GM18498 (cell line): Measurements from ENCODE around the gene CDC6.
A peak's percentile ranks its signal among the peaks of the same experiment; 100 is the strongest.

Source experiments
- ATAC-seq: cut with Tn5 transposase; IDR thresholded peaks from one replicate; pipeline ENCODE4 v1.9.1; 2021; ENCODE audit warnings: mild to moderate bottlenecking, moderate library complexity; ENCODE audit not compliant: unreplicated experiment

The CDC6 gene, protein sequence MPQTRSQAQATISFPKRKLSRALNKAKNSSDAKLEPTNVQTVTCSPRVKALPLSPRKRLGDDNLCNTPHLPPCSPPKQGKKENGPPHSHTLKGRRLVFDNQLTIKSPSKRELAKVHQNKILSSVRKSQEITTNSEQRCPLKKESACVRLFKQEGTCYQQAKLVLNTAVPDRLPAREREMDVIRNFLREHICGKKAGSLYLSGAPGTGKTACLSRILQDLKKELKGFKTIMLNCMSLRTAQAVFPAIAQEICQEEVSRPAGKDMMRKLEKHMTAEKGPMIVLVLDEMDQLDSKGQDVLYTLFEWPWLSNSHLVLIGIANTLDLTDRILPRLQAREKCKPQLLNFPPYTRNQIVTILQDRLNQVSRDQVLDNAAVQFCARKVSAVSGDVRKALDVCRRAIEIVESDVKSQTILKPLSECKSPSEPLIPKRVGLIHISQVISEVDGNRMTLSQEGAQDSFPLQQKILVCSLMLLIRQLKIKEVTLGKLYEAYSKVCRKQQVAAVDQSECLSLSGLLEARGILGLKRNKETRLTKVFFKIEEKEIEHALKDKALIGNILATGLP

DNA sequence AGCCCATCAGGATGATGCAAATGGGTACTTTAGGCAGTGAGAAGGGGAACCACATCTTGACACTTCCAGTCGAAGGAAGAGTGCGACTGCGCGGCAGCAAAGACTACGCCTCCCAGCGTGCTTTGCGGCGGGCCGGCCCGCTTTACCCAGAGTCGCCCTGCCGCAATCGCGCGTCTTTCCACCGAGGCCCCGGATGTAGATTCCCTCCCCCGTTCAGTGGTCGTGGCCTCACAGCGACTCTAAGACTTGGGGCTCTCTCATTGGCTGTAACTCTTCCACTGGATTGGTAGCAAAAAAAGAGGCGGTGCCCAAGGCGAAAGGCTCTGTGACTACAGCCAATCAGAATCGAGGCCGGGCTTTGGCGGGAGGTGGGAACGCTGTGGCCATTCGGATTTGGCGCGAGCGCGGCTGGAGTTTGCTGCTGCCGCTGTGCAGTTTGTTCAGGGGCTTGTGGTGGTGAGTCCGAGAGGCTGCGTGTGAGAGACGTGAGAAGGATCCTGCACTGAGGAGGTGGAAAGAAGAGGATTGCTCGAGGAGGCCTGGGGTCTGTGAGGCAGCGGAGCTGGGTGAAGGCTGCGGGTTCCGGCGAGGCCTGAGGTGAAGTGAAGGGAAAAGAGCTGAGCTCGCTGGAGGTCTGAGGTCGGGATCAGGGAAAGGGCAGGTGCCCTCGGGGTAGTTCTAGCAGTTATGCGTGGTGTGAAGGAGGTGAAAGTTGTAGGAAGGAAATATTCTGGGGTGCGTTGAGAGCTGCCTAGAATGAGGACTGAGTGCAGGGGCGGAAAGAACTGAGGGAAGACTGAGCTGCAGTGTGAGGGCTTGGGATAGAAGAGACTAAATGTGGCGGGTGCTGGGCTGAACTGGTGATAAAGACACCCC, at the start of gene CDC6:
CDC6 (plus strand) TSS at position 386 of the 876 bp plus-strand sequence. CDS start 1,542 bp downstream, outside the sequence.
- ATAC-seq, result peak; percentile 92

DNA sequence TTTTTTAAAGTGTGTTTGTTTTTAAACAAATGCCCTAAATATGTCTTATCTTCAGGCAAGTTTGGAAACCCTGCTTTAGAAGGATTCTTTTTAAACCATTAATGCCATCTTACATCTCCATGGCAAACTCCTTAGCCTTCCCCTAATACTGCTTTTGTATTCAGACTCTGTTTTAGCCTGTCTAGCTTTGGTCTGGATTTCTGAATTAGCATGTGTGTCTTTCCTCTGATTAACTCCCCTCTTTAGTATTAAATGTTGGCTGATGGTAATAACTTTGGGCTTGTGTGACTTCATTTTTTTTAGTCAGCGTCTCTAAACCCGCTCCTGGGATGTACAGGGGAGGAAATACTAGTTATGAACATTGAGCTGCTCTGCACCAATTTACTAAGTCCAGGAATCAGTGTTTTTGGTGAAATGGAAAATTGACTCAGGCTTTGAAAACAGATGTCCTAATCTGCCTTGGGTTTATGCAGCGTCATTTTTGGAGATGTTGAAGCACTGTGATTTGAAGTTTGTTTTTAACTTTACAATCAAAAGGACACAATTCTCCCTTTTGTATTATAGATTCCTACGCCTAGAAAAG, 46.3 kb upstream of the CDC6 start:
- ATAC-seq, result no peak

DNA sequence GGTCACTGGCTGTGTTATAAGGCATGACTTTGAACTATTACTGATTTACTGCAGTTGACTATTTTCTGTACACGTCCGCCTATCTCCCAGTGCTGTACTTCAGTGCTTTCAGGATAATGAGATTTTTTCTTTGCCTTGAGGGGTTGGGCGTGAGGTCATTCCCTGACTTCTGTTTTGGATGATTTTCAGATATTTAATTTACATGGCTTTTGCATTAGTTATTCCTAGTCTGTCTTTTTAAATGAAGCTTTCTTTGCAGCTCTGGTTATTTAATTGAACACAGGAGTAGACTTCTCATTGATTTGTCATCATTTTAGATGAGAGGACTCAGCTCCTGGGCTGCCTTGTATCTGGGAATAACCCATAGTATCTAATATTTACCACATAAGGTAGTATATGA, 44.9 kb upstream of the CDC6 start:
- no peak for ATAC-seq

DNA sequence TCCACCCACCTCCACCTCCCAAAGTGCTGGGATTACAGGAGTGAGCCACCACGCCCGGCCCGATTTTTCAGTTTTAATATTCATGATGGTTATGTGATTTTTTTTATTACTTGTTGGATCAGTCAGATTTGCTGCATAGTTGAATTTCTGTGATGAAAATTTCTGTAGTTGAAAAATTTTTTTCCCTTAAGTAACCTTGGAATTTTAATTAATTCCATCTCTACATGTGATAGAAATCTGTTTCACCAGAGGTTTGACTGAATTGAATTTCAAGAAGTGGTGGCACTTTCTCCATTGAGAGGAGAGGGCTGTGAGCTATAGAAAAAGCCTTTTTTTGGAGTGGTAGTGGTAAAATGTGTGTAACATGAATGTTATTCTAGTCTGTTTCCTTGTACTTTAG, 43.9 kb upstream of the CDC6 start:
- no peak for ATAC-seq

DNA sequence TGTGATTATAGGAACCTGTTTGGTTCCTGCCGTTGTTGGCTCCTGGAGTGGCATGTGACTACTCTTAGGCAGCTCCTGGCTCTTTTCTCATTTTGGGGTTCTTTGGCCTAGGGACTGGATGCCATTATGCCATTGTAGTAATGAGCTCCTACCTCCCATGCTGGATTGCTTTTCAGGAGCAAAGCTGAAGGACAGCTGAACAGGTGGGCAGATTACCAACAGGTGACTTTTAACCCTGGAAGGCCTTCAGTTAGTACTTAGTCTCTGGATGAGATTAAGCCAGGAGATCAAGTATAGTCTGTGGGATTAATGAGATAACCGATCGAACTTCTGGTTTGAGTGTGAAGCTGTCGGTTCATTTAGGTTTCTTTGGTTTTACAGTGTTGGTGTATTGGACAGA, 43.4 kb upstream of the CDC6 start:
- ATAC-seq, result no peak

DNA sequence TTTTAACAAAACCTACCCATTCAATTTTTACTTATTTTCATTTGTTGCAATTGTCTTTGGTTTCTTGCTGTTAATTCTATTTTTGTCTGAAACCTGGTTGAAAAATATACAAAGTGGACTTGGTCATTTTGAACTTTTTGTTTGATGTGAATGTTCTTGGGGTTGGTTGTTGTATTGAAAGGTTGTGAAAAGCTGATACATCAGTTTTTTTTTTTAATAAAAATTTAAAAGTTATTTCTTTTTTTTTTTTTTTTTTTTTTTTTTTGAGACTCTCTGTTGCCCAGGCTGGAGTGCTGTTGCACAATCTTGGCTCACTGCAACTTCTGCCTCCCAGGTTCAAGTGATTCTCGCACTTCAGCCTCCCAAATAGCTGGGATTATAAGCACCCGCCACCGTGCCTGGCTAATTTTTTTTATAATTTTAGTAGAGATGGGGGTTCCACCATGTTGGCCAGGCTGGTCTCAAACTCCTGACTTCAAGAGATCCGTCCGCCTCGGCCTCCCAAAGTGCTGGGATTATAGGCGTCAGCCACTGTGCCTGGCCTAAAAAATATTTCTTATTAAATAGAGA, 39.7 kb upstream of the CDC6 start:
- no peak for ATAC-seq

DNA sequence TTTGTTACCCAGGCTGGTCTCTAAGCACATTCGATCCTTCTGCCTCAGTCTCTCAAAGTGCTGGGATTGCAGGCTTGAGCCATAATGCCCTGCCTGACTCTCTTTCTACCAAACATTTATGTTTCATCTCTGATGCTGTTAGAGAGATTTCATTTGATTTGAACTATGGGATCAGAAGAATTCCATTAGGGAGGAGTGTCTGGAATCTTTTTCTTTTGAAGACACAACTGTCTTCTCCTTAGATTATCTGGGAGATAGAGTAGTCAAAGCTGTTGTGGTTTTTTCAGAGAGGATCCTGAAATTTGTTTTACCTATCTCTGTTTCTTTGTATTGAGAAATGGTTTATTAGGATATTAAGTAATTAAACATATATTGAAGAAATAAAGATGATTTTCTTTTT, 39.2 kb upstream of the CDC6 start:
- no peak for ATAC-seq

DNA sequence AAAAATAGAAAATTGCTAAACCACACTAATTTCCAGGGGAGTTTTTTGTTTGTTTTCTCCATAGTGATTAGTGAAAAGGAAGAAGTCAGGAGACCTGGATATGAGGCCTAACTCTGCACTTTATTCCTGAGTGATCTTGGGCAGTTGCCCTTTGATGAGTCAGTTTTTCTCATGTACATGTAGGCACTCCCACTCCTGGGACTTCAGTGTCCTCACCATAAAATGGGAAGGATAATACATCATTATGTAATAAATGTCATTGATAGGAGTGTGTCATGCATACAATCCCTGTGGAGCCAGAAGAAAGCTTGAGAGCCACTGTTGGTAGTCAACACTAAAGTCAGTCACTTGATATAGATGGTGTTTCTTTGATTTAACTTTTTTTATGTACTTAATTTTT, 36.1 kb upstream of the CDC6 start:
- no peak for ATAC-seq

DNA sequence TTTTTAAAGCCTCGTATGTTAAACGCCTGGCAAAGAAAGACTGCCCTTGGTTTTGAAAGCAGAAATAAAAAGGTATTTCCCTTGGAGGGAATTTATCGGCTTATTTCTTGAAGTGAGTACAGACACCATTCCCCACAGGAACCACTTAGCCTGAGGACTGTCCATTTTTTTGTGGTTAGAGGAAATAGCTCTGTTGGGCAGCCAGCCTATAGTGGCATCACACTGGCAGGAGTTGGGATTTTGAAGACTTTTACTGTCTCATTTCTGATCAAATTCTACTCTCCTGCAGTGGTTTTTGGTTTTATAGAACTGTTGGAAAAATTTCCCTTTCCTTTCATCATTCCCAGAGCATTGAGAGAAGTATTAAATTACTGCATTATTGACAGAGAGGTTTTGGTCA, 34.1 kb upstream of the CDC6 start:
- no peak for ATAC-seq

DNA sequence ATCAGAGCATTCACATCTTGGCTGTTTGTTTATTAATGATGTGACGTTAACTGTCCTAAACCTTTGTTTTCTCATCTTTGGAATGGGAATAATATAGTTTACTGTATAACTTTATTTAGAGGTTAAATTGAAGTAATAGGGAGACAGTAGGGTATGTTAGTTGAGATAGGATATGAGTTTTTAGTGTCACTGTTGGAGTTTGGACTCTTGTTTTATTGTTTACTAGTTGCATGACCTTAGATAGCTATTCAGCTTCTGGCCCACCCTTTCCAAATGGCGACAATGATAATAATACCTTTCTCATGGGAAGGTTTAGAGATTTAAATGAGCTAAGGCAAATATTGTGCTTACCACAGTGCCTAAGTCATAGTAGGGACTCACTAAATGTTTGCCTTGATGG, 28.2 kb upstream of the CDC6 start:
- no peak for ATAC-seq

DNA sequence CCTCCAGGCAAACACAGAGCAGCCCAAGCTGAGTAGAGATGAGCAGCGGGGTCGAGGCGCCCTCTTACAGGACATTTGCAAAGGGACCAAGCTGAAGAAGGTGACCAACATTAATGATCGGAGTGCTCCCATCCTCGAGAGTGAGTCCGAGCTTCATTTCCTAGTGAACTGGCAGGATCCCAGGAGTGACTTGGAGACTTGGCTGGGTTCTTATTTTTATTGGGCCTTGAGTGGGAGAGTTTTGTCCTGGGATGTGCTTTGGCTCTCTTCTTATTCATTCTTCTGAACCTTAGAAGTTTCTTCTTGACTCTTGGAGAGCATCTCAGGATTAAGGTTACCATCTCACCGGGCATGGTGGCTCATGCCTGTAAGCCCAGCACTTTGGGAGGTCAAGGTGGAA, 27.2 kb upstream of the CDC6 start:
- ATAC-seq, result no peak

DNA sequence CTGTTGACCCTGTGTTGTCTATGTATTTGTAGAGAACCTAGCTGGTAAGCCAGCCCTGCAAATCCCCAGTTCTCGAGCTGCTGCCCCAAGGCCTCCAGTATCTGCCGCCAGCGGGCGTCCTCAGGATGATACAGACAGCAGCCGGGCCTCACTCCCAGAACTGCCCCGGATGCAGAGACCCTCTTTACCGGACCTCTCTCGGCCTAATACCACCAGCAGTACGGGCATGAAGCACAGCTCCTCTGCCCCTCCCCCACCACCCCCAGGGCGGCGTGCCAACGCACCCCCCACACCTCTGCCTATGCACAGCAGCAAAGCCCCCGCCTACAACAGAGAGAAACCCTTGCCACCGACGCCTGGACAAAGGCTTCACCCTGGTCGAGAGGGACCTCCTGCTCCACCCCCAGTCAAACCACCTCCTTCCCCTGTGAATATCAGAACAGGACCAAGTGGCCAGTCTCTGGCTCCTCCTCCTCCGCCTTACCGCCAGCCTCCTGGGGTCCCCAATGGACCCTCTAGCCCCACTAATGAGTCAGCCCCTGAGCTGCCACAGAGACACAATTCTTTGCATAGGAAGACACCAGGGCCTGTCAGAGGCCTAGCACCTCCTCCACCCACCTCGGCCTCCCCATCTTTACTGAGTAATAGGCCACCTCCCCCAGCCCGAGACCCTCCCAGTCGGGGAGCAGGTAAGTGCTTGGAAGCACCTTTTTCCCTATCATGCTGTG, 23.1 kb upstream of the CDC6 start:
- no peak for ATAC-seq

DNA sequence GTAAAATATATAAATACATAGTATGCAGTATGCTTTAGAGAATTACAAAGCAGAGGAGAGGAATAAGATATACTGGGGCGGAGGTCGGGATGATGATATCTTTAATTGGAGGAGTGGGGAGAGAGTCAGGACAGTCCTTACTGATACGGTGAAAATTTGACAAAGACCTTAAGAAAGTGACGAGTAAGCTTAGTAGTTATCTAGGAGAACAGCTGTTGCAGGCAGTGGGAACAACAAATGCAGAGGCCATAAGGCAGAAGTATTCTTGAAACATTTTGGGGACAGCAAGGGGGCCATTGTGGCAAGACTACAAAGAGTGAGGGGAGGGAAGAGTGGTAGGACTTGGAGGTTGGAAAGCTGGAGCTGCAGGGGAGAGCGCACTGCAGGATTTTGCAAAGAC, 22.3 kb upstream of the CDC6 start:
- ATAC-seq, result no peak

DNA sequence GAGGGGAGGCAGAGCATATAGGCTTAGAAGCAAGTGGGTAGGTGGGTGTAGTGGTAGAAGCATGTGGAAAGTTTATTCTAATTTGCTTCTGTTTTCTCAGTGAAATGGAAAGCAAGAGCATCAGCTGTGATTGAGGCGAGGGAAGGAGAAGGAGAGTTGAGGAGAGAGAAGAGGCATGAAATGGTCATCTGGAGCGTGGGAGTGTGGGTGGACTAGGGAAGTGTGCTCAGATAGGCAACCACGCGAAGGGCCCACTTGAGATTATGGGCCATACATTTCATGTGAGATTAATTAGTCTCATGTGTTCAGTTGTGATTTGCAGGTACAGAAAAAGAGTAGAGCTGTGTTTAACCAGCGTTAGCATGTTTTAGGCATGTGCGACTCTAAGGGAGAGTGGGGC, 20.8 kb upstream of the CDC6 start:
- no peak for ATAC-seq

DNA sequence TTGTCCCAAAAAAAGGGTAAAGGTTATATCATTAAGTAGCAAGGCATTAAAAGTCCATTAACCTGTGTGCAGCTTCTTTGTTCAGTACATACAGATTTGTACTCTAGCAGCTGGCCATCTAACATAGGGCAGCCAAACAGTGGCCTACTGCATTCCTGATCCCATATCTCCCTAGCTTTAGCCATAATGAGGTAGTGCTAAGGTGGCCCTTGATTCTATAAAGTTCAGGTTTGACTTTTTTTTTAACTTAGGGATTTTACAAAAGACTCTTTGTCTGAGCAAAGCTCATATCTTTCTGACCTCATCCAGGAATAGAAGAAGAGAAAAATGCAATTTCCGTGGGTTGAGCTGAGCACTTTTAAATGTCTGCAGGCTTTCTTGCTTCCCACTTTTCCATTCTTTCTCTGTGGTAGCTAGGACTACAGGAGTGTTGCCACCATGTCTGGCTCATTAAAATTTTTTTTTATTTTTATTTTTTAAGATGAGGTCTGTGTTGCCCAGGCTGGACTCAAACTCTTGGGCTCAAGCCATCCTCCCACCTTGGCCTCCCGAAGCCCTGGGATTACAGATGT, 19.5 kb upstream of the CDC6 start:
- ATAC-seq, result no peak

DNA sequence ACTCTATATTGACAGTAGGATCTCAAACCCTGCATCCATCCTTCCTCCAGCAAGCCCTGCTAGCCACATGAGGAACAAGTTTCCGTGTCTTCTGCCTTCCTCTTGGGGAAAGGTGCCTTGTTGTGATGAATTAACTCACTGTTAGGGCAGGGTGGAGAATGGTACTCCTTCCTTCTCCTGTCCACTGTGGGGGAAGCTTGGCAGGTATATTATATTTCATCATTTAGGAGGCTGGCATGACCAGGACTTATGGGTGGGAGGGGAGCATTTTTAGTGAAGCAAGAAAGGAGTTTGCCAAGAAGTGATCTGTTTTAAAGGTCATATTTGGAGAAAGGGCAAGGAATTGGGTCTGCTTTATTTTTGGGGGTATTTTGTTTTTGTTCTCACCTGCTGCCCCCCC, 9.3 kb upstream of the CDC6 start:
- no peak for ATAC-seq

DNA sequence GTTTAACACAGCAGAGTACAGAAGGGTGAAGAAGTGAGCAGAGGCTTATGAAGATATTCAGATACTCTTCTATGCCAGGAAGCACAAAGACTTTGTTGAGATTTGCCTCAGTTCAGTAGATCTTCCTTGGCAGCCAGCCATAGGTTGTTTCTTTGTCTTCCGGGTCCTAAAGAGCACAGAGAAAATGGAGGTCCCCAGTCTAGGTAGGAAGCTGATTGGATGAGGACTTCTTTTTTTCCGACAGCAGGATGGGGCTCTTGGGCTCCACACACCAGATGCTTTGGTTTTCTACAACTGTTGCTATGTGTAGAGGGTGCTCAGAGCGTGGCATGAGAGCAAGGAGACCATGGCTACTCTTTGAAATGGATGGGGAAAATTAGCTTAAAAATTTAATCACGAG, 8.3 kb upstream of the CDC6 start:
- no peak for ATAC-seq

DNA sequence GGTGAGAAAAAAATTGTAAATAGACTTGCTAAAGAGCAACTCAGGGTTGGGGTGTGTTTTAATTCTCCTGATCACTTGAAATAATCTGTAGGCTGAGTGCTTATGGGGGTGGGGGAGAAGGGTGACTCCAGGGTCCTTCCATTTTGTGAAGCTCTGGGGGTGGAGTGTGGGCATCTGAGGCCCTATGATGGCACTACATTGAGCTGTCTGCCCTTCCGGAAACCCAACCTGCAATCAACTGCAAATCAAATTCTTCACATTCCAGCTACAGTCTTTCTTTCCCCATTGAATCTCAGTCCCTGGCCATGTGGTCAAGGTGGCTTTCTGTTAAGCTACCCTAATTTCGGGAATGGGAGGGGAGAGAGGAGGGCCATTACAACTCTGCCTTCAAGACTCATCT, 6.0 kb upstream of the CDC6 start:
- no peak for ATAC-seq

DNA sequence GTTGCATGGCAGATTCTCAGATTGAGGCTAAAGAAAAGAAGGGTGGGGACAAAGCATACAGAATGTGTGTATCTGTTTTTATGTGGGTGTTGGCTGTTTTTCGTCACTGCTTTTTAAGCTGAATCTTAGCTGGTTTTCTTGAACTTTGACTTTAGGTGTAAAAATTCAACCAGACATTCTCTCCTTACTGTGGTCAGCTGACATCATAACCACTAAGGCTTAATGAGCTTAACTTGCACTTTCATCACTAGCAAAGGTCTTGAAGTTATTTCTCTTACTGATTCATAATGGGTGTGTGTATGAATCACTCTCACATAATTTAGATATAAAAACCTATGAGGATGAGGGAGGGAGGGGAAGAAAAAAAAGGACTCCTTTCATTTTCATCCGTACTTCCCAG, 4.0 kb upstream of the CDC6 start:
- ATAC-seq, result no peak

DNA sequence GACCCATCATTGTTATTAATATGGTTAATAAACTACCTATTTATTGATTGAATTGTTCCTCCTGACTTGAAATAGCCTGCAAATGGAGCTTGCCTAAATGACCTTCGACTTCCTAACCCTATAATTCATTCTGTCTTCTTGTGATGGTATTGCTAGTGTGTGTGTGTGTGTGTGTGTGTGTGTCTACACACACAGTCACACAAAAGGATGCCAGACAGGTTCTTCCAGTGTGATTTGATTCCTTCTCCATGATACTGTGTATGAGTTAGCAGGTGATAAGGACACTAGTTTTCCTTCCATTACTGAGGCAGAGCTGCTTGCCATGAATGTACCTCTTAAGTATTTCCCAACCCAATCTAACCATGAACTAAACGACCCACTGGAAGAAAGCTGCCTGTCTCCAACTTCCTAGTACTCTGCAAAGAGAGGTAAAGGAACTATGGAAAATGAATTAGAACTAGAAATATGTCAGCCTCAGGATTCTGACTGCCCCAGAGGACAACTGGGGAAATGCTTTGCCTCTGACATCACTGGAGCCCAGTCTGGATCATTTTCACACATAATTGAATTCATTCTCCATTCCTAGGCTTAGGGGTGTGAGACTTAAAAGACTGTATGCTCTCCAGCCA, 3.5 kb upstream of the CDC6 start:
- ATAC-seq, result no peak
